ENCODE data around the gene TRIM14.

DNA sequence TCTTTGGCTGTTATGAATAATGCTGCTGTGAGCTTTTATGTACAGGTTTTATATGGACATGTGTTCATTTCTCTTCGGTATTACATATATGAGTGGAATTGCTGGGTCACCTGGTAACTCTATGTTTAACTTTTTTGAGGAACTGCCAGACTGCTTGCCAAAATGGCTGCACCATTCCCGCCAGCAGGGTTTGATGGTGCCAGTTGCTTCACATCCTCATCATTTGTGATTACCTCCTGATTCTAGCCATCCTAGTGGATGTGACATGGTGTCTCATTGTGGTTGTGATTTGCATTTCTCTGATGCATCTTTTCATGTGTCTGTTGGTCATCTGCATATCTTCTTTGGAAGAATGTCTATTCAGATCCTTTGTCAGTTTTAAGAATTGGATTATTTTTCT lies 51.8 kb downstream of the TRIM14 start:
- TF ChIP-seq, protein P1, sequence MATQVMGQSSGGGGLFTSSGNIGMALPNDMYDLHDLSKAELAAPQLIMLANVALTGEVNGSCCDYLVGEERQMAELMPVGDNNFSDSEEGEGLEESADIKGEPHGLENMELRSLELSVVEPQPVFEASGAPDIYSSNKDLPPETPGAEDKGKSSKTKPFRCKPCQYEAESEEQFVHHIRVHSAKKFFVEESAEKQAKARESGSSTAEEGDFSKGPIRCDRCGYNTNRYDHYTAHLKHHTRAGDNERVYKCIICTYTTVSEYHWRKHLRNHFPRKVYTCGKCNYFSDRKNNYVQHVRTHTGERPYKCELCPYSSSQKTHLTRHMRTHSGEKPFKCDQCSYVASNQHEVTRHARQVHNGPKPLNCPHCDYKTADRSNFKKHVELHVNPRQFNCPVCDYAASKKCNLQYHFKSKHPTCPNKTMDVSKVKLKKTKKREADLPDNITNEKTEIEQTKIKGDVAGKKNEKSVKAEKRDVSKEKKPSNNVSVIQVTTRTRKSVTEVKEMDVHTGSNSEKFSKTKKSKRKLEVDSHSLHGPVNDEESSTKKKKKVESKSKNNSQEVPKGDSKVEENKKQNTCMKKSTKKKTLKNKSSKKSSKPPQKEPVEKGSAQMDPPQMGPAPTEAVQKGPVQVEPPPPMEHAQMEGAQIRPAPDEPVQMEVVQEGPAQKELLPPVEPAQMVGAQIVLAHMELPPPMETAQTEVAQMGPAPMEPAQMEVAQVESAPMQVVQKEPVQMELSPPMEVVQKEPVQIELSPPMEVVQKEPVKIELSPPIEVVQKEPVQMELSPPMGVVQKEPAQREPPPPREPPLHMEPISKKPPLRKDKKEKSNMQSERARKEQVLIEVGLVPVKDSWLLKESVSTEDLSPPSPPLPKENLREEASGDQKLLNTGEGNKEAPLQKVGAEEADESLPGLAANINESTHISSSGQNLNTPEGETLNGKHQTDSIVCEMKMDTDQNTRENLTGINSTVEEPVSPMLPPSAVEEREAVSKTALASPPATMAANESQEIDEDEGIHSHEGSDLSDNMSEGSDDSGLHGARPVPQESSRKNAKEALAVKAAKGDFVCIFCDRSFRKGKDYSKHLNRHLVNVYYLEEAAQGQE (IDR thresholded peaks at IDR 0.05): no peak
- TF ChIP-seq RNF2 (IDR thresholded peaks at IDR 0.05; ENCODE audit: borderline replicate concordance, low read depth) (no peak), CHD4 (IDR thresholded peaks at IDR 0.05; ENCODE audit: borderline replicate concordance) (no peak), USF2 (IDR thresholded peaks at IDR 0.05) (no peak), POLR2A (IDR thresholded peaks at IDR 0.05; ENCODE audit: low read length) (no peak), JUN (IDR thresholded peaks at IDR 0.05) (no peak)
- TF ChIP-seq, protein P2, sequence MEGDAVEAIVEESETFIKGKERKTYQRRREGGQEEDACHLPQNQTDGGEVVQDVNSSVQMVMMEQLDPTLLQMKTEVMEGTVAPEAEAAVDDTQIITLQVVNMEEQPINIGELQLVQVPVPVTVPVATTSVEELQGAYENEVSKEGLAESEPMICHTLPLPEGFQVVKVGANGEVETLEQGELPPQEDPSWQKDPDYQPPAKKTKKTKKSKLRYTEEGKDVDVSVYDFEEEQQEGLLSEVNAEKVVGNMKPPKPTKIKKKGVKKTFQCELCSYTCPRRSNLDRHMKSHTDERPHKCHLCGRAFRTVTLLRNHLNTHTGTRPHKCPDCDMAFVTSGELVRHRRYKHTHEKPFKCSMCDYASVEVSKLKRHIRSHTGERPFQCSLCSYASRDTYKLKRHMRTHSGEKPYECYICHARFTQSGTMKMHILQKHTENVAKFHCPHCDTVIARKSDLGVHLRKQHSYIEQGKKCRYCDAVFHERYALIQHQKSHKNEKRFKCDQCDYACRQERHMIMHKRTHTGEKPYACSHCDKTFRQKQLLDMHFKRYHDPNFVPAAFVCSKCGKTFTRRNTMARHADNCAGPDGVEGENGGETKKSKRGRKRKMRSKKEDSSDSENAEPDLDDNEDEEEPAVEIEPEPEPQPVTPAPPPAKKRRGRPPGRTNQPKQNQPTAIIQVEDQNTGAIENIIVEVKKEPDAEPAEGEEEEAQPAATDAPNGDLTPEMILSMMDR (IDR thresholded peaks at IDR 0.05): no peak
